Mesothelial cell of epicardium (in vitro differentiated cells): ENCODE measurements around the gene ZNF219. TPM values are rescaled to one million over a fixed set of nuclear protein-coding genes. Genes with fewer than 3 reads are reported as not detected.
A peak's percentile ranks its signal among the peaks of the same experiment; 100 is the strongest.

Experiments
- DNase-seq, 2 experiments: peaks; one replicate each; pipeline ENCODE4 v3.0.0; 2021; ENCODE audit warnings: low spot score in 2 of 2; ENCODE audit not compliant: unreplicated experiment in 2 of 2
- H3K27ac Mint-ChIP-seq: 2 replicates; pipeline ENCODE4 v1.8.0; 2021; ENCODE audit warnings: mixed read lengths
- H3K27me3 Mint-ChIP-seq: 2 replicates; pipeline ENCODE4 v1.8.0; 2021; ENCODE audit warnings: low read depth, mixed read lengths
- H3K36me3 Mint-ChIP-seq: 2 replicates; pipeline ENCODE4 v1.8.0; 2021; ENCODE audit warnings: mixed read lengths
- H3K4me1 Mint-ChIP-seq: 2 replicates; pipeline ENCODE4 v1.8.0; 2021; ENCODE audit warnings: mixed read lengths
- H3K4me3 Mint-ChIP-seq: 2 replicates; pipeline ENCODE4 v1.8.0; 2021; ENCODE audit warnings: mild to moderate bottlenecking, moderate library complexity, mixed read lengths
- H3K9me3 Mint-ChIP-seq: 2 replicates; pipeline ENCODE4 v1.8.0; 2021; ENCODE audit warnings: mixed read lengths
- CTCF ChIP-seq: fragments of 200-600 bp; sonication (generic); IDR thresholded peaks from one replicate; pipeline ENCODE4 v1.5.0; 2021; ENCODE audit warnings: antibody characterized with exemption; ENCODE audit not compliant: unreplicated experiment
- total RNA-seq: library from RNA; stranded (reverse); gene quantifications from 3 replicates; pipeline ENCODE4 v1.2.1, GENCODE V29; 2021

Gene ZNF219
- total RNA-seq, 1 donor from 2014 or later = 75.2 TPM

DNA sequence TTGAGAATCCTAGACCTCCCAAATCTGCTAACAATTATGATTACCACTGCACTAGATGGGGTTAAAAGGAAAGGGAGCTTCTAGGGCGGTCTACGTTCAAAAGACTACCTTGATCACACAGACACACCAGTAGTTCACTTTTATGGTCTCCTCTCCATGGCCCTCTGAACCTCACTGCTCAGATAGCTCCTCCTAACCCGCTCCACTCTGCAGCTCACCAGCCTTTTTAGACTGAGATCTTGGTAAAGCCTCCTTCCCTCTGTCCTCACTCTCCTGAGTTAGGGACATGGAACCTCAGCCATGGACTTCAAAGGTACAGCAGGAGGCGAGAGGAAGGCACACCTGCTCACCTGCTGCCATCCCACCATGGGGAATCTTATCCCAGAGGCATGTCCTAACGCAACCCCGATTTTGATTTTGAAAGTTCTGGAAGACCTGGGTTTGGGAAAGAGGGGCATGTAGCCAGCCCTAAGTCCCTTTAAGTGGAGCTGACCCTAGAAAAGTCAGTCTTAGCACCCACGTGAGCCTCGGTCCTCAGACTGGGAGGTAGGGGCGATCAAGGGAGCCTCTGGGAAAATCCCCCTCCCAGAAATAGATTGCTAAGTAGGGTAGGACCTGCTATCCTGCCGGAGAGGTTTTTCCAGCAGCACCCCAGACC lies 1.3 kb downstream of the ZNF219 start:
- peaks cover 10% of the 10 kb centered on the region for H3K36me3 Mint-ChIP-seq
- no peak for DNase-seq
- peak overlapping the region; percentile 96 for H3K27ac Mint-ChIP-seq
- peak overlapping the region; percentile 86 for H3K4me3 Mint-ChIP-seq
- no peaks in the 10 kb centered on the region for H3K27me3 Mint-ChIP-seq
- H3K9me3 Mint-ChIP-seq = no peaks in the 10 kb centered on the region
- TF ChIP-seq CTCF = no peak
- peaks cover 56% of the 10 kb centered on the region for H3K4me1 Mint-ChIP-seq

GRCh38 chr14:21096438-21096837 lies 2.0 kb downstream of the ZNF219 start:
- no peak for TF ChIP-seq CTCF
- no peaks in the 10 kb centered on the region for H3K9me3 Mint-ChIP-seq
- H3K27me3 Mint-ChIP-seq = no peaks in the 10 kb centered on the region
- H3K4me3 Mint-ChIP-seq = peak overlapping the region; percentile 86
- DNase-seq = no peak
- peaks cover 56% of the 10 kb centered on the region for H3K4me1 Mint-ChIP-seq
- peaks cover 12% of the 10 kb centered on the region for H3K36me3 Mint-ChIP-seq
- H3K27ac Mint-ChIP-seq = peak overlapping the region; percentile 96

DNA sequence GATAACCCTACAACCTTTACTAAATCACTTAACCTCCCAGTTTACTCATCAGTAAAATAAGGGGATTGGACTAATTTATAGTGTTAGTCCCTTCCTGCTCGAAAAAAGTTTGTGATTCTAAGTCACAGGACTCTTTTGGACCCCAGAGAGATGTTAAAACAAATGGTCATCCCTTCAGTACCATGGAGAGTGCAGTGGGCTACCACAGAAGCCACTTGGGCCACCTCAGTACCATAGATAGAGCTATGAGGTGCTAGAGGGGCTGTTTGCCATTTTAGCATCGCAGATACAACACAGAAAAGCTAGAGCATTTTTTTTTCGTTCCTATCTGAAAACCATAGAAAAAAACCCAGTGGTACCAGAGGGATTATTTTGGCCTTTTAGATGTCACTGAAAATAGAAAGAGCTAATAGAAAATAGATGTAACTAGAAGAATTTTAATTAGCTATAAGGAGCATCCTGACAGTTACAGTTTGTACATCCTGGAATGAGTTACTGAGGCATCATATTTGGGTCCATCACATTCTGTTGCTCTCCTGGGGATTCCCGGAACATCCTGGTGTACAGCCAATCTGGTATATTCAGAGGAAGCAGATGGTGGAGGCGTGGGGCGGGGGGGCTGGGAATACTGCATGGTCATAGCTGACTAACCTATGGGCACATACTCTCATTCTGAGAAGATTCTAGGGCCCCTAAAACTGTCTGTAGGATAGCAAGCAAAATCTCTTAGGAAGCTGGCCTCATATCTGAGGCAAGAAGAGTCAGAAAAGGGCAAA lies 2.8 kb downstream of the ZNF219 start:
- Mint-ChIP-seq H3K4me1 (peaks cover 56% of the 10 kb centered on the region), H3K36me3 (peaks cover 17% of the 10 kb centered on the region), H3K4me3 (peak overlapping the region; percentile 8), H3K27me3 (no peaks in the 10 kb centered on the region), H3K27ac (peak overlapping the region; percentile 96), H3K9me3 (no peaks in the 10 kb centered on the region)
- DNase-seq = no peak
- no peak for TF ChIP-seq CTCF

DNA sequence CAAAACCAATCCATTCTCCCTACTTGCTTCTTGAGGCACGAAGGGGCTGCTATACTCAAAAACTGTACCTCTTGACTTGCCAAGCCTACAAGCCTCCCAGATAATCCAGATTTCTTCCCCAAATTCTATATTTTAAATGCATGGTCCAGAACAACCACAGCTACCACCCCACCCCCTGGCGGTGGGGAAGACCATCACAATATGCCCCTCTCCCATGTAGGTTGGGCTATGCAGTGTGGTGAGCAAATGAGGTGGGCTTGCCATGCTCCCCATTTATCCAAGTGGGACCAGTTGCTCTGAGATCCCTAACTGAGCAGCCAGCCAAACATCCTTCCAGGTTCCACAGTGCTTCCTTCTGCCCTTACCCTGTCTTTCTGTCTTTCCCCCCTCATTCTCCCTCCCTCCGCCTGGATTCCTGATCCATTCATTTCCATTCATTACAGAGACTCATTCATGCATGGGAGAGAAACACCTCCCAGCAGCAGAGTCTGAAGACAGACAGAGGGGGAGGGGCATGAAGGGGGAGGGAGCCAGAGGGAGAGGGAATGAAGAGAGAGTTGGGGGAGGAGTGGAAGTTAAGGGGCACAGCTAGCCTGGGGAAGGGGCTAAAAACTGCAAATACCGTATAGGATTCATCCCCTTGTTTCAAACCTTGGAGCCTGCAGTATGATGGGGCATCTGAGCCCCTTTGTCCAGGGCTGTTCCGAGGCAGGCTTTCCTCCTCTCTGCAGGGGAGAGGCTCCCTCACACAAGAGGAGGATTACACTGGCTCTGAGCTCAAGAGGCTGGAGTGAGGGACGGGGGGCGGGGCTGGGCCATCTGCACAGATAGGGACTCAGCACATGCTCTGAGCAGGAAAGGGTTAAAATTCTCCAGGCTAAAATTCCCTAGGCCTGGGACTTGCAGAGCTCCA lies 4.4 kb downstream of the ZNF219 start:
- peaks cover 48% of the 10 kb centered on the region for H3K4me1 Mint-ChIP-seq
- H3K27me3 Mint-ChIP-seq = no peaks in the 10 kb centered on the region
- H3K4me3 Mint-ChIP-seq = peak overlapping the region; percentile 28
- peak overlapping the region; percentile 64 for H3K27ac Mint-ChIP-seq
- H3K9me3 Mint-ChIP-seq = no peaks in the 10 kb centered on the region
- peaks cover 17% of the 10 kb centered on the region for H3K36me3 Mint-ChIP-seq
- peak; percentile 17 for TF ChIP-seq CTCF
- no peak for DNase-seq

DNA sequence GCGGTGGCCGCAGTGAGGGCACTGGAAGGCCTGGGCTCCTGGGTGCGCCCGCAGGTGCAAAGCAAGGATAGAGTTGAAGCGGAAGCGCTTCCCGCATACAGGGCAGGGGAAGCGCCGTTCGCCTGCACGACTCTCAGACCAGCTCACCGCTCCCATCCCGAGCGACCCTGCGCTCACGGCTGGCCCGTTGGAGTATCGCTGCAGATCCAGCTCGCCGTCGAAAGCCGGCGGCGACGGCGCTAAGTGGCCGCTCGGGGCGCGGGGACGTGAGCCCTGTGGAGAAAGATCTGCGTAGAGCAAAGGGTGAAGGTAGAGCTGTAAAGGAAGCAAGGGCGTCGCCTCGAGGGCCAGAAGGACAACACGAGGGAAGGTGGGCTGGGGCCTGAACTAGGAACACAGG lies 5.4 kb downstream of the ZNF219 start:
- H3K27me3 Mint-ChIP-seq = no peaks in the 10 kb centered on the region
- no peak overlapping the region for H3K4me3 Mint-ChIP-seq
- peak overlapping the region; percentile 50 for H3K27ac Mint-ChIP-seq
- H3K36me3 Mint-ChIP-seq = peaks cover 20% of the 10 kb centered on the region
- H3K4me1 Mint-ChIP-seq = peaks cover 44% of the 10 kb centered on the region
- no peak for TF ChIP-seq CTCF
- no peaks in the 10 kb centered on the region for H3K9me3 Mint-ChIP-seq
- DNase-seq = no peak
